ES-I3 (cell line): Measurements from ENCODE around the gene ZNF462.

Source experiments
- H3K36me3 ChIP-seq: 2 replicates; pipeline ENCODE4 v1.6.1; 2013; ENCODE audit warnings: mild to moderate bottlenecking, low read length, control low read depth, moderate library complexity; ENCODE audit not compliant: insufficient read depth
- H3K4me1 ChIP-seq: 2 replicates; pipeline ENCODE4 v1.6.1; 2013; ENCODE audit warnings: mild to moderate bottlenecking, control low read depth, low read length; ENCODE audit not compliant: insufficient read depth
- H3K9ac ChIP-seq: 2 replicates; pipeline ENCODE4 v1.6.1; 2013; ENCODE audit warnings: low read depth, mild to moderate bottlenecking, low read length, moderate library complexity
- H3K9me3 ChIP-seq: 2 replicates; pipeline ENCODE4 v1.6.1; 2013; ENCODE audit warnings: mild to moderate bottlenecking, low read length, moderate library complexity; ENCODE audit not compliant: control insufficient read depth, insufficient read depth

ZNF462 gene

DNA sequence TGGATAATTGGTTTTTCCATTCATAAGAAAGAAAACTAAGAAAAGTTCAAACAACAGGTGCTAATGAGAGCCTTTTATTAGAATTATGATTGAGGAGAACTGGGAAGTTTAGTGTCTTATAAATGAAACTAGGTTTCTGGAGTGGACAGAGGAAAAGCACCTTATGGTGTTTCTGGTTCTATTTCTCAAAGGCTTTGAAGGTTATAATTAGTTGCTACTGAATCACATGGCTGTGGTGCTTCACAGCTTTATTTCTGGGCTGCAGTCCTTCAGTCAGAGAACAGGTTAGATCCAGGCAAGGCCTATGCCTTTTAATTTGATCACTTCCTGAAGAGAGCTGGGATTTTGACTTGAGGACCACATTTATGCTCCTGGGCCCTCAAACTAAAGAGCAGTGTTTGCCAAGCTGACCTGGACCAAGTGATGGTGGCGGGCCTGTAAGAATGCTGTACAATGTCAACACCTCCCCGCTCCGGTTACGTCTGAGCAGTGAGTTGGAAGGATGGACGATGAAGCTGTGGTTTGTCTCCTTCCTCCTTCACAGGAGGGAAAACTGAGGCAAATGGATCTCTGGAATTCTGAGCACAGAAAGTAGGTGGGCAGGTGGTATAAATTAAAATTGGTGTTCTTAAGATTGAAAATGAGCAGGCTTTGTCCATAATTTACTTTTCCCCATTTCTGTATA lies 56.0 kb downstream of the ZNF462 start:
- Histone ChIP-seq H3K9me3 (no peaks in the 10 kb centered on the region), H3K36me3 (peaks cover 10% of the 10 kb centered on the region), H3K9ac (no peak overlapping the region), H3K4me1 (peaks cover 40% of the 10 kb centered on the region)

DNA sequence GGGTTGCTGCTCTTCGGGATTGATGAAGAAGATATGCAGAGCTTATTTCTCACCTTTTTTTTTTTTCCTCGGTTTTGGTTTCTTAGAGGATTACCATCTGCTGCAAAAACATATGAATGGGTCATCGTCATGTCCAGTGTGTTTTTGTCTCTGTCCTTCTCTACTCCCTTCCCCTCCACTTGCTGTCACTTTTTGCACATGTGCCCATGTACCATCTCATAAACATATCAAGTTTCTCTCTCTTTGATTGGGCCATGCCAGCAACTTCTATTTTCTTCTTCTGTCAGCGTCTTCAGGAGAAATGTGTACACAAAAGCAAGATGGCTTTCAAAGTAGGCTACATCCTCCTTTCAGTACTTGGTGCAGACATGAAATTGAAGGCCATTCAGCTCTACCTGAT lies 57.1 kb downstream of the ZNF462 start:
- Histone ChIP-seq H3K36me3 (peaks cover 16% of the 10 kb centered on the region), H3K9ac (no peak overlapping the region), H3K9me3 (no peaks in the 10 kb centered on the region)

GRCh38 chr9:106920701-106921283 lies 57.8 kb downstream of the ZNF462 start:
- peaks cover 31% of the 10 kb centered on the region for H3K4me1 ChIP-seq
- H3K9ac ChIP-seq, result no peak overlapping the region; the same call in 1 of the 2 replicates
- H3K9me3 ChIP-seq, result no peaks in the 10 kb centered on the region
- H3K36me3 ChIP-seq, result peaks cover 16% of the 10 kb centered on the region

More for the DNA sequence above, 57.1 kb downstream of the ZNF462 start:
- peaks cover 38% of the 10 kb centered on the region for H3K4me1 ChIP-seq

GRCh38 chr9:106921341-106921899 lies 58.5 kb downstream of the ZNF462 start:
- Histone ChIP-seq H3K4me1 (peaks cover 24% of the 10 kb centered on the region), H3K9me3 (no peaks in the 10 kb centered on the region), H3K9ac (no peak overlapping the region), H3K36me3 (peaks cover 22% of the 10 kb centered on the region)

- Histone ChIP-seq H3K9ac (no peak overlapping the region), H3K36me3 (peaks cover 27% of the 10 kb centered on the region), H3K9me3 (no peaks in the 10 kb centered on the region), H3K4me1 (peaks cover 19% of the 10 kb centered on the region)
Observed at GRCh38 chr9:106922026-106922425, 59.1 kb downstream of the ZNF462 start.

- H3K9ac ChIP-seq, result no peak overlapping the region
- H3K9me3 ChIP-seq, result no peaks in the 10 kb centered on the region
- H3K4me1 ChIP-seq, result peaks cover 11% of the 10 kb centered on the region
- H3K36me3 ChIP-seq, result peaks cover 44% of the 10 kb centered on the region
Observed at GRCh38 chr9:106925392-106925791, 62.4 kb downstream of the ZNF462 start.

- no peak overlapping the region for H3K9ac ChIP-seq
- H3K36me3 ChIP-seq, result peaks cover 53% of the 10 kb centered on the region
- no peaks in the 10 kb centered on the region for H3K9me3 ChIP-seq
- no peaks in the 10 kb centered on the region for H3K4me1 ChIP-seq
Observed at GRCh38 chr9:106927916-106928315, 65.0 kb downstream of the ZNF462 start.

GRCh38 chr9:106928350-106928749 lies 65.4 kb downstream of the ZNF462 start:
- Histone ChIP-seq H3K9me3 (no peaks in the 10 kb centered on the region), H3K9ac (no peak overlapping the region), H3K36me3 (peaks cover 53% of the 10 kb centered on the region)

DNA sequence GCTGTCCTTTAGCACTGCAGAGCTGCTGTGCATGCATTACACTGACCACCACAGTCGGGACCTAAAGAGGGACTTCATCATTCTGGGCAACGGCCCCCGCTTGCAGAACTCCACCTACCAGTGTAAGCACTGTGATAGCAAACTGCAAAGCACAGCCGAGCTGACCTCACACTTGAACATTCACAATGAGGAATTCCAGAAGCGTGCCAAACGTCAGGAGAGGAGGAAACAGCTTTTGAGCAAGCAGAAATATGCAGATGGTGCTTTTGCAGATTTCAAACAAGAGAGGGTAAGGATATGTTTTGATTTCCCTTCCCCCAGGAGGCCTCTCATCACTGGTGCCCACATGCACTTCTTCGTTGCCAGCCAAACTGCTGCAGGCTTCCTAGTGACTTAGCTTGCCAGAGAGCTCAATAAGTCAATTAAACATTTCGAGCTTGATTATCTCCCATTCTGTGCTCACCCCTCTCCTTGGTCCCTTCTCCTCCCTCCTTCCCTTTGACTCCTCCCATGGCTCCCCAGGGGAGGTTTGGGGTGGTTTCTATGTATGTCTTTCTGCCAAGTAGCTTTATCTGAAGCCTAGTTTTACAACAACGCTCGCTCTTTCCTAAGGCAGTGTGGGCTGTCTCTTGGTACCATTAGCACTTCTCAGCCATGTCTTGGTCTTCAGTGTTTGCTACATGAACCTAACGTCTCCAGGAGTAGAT lies 66.7 kb downstream of the ZNF462 start:
- no peaks in the 10 kb centered on the region for H3K9me3 ChIP-seq
- peaks cover 49% of the 10 kb centered on the region for H3K36me3 ChIP-seq
- peaks cover 8% of the 10 kb centered on the region; the same call in 1 of the 2 replicates for H3K4me1 ChIP-seq
- H3K9ac ChIP-seq, result no peak overlapping the region

More at GRCh38 chr9:106928350-106928749, 65.4 kb downstream of the ZNF462 start:
- H3K4me1 ChIP-seq, result no peaks in the 10 kb centered on the region

- Histone ChIP-seq H3K9me3 (no peaks in the 10 kb centered on the region), H3K36me3 (peaks cover 46% of the 10 kb centered on the region), H3K4me1 (peaks cover 9% of the 10 kb centered on the region; the same call in 1 of the 2 replicates), H3K9ac (no peak overlapping the region)
Observed at GRCh38 chr9:106930477-106930876, 67.5 kb downstream of the ZNF462 start.

- Histone ChIP-seq H3K9me3 (no peaks in the 10 kb centered on the region), H3K4me1 (peaks cover 9% of the 10 kb centered on the region; the same call in 1 of the 2 replicates), H3K9ac (no peak overlapping the region), H3K36me3 (peaks cover 39% of the 10 kb centered on the region)
Observed at GRCh38 chr9:106931466-106931865, 68.5 kb downstream of the ZNF462 start.

GRCh38 chr9:106932178-106932577 lies 69.2 kb downstream of the ZNF462 start:
- Histone ChIP-seq H3K4me1 (peaks cover 9% of the 10 kb centered on the region; the same call in 1 of the 2 replicates), H3K9ac (no peak overlapping the region), H3K36me3 (peaks cover 35% of the 10 kb centered on the region), H3K9me3 (no peaks in the 10 kb centered on the region)

DNA sequence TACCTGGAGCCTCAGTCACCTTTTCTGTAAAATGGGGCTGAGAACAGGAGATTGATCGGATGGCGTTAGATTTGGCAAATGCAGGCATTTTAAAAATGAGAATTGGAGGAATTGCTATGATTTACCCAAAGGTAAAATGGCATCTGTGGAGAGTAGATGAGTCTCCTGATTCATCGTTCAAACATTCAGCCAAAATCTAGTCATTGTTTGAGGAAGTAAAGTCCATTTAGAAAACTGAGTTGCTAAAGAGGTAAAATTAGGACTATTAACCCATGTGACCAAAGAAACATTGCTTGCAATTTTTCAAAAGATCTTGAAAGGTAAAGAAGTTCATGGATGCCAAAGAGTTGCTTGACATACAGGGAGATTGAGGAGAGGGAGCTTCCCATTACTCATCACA lies 69.7 kb downstream of the ZNF462 start:
- H3K36me3 ChIP-seq, result peaks cover 31% of the 10 kb centered on the region
- no peak overlapping the region for H3K9ac ChIP-seq
- peaks cover 9% of the 10 kb centered on the region; the same call in 1 of the 2 replicates for H3K4me1 ChIP-seq
- no peaks in the 10 kb centered on the region for H3K9me3 ChIP-seq

GRCh38 chr9:106933470-106933869 lies 70.5 kb downstream of the ZNF462 start:
- peaks cover 9% of the 10 kb centered on the region; the same call in 1 of the 2 replicates for H3K4me1 ChIP-seq
- no peak overlapping the region for H3K9ac ChIP-seq
- no peaks in the 10 kb centered on the region for H3K9me3 ChIP-seq
- H3K36me3 ChIP-seq, result peaks cover 30% of the 10 kb centered on the region
